Measurements from ENCODE around the gene FAIM2. TPM values are rescaled to one million over a fixed set of nuclear protein-coding genes. Genes with fewer than 3 reads are reported as not detected.

Gene FAIM2
- total and polyA plus RNA-seq, 2 donors from 2014 or later = 1.3 to 5.5 TPM

DNA sequence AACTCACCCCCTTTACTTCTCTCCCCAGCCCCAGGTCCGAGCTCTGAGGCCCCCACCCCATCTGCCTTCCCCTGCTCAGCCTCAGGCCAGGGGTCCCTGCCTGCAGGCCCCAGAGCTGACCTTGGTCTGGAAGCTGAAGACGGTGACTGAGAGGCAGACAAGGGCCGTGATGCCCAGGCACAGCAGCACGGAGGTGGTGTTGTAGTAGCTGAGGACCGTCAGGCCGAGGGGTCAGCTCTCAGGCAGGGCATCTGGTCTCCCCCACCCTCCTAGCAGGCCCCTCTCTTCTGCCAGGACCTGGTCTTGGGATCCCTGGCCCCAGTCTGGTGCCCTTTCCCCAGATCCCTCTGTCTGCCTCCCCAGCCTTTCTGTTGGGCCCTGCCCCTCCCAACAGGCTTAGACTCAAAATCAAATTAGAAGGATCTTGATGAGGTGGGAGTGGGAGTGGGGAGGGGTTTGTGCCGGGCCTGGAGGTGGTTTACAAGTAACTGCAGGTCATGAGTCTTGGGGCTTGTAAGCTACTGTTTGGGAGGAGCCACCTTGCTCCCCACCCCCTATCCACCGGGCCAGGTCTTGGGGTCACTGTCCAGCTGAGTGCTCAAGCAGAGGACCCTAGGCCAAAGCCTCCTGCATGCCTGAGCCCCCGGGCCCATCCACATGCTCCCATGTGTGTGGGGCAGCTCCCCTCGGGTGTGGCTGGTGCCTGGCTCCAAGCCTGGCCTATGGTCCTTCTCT lies 14.2 kb downstream of the FAIM2 start:
- Histone ChIP-seq H3K27ac (ENCODE audit: low read depth in 2 of 2, low read length in 2 of 2) (no peak overlapping the region), H3K4me3 (ENCODE audit: low read length in 3 of 3) (no peak overlapping the region), H3K36me3 (ENCODE audit: control insufficient read depth in 2 of 3, insufficient read depth in 3 of 3, low read length in 3 of 3) (no peaks in the 10 kb centered on the region), H3K9me3 (ENCODE audit: control insufficient read depth in 2 of 3, insufficient read depth in 1 of 3, low read length in 3 of 3) (no peaks in the 10 kb centered on the region), H3K4me1 (ENCODE audit: control insufficient read depth in 2 of 3, insufficient read depth in 2 of 3, low read depth in 1 of 3, low read length in 3 of 3) (no peaks in the 10 kb centered on the region), H3K27me3 (ENCODE audit: control insufficient read depth, insufficient read depth, low read length) (no peaks in the 10 kb centered on the region), H3K9ac (ENCODE audit: low read length in 3 of 3) (no peak overlapping the region)
- intact Hi-C loops (cut with DNase I) = no loop called here
- TF ChIP-seq, protein P1, sequence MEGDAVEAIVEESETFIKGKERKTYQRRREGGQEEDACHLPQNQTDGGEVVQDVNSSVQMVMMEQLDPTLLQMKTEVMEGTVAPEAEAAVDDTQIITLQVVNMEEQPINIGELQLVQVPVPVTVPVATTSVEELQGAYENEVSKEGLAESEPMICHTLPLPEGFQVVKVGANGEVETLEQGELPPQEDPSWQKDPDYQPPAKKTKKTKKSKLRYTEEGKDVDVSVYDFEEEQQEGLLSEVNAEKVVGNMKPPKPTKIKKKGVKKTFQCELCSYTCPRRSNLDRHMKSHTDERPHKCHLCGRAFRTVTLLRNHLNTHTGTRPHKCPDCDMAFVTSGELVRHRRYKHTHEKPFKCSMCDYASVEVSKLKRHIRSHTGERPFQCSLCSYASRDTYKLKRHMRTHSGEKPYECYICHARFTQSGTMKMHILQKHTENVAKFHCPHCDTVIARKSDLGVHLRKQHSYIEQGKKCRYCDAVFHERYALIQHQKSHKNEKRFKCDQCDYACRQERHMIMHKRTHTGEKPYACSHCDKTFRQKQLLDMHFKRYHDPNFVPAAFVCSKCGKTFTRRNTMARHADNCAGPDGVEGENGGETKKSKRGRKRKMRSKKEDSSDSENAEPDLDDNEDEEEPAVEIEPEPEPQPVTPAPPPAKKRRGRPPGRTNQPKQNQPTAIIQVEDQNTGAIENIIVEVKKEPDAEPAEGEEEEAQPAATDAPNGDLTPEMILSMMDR (IDR thresholded peaks at IDR 0.05; ENCODE audit: borderline replicate concordance, extremely low read depth, insufficient read depth) = no peak
- no peak for FAIRE-seq
- peak in 1 of 5 donors; percentile 57 for DNase-seq

DNA sequence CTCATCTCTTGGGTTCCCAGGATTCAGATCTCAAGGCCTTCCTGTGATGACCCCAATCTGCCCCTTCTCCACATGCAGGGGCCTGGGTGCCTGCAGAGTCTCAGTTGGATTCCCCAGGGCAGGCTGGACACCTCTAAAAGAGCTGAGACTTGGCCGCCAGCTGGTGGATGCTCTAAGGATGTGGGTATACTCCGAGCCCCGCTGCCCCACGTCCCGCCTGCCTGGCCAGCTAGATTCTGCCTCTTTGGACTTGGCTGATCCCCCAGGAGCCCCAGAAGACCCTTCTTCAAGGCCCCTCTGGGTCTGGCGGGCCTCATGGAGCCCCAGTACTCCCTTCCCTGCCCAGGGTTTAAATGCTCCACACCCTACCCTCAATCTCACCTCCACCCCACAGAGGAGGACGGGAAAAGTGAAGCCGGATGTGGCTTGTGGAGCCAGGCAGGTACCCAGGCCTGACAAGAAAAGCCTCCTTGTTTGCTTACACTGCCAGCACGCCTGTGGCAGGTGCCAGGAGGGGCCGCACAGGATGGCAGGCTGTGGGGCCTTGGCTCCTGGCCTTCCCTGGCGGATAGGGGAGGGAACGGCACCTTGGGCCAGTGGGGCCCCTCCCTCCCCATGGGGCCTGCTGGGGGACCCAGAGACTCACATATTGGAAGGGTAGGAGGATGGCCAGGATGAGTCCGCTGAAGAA lies 15.1 kb downstream of the FAIM2 start:
- DNase-seq (peak in 1 of 5 donors; percentile 72), FAIRE-seq (no peak)
- H3K9me3 ChIP-seq (ENCODE audit: control insufficient read depth in 2 of 3, insufficient read depth in 1 of 3, low read length in 3 of 3) = no peaks in the 10 kb centered on the region
- intact Hi-C loops (cut with DNase I) = no loop called here
- no peak overlapping the region for H3K27ac ChIP-seq (ENCODE audit: low read depth in 2 of 2, low read length in 2 of 2)
- H3K27me3 ChIP-seq (ENCODE audit: control insufficient read depth, insufficient read depth, low read length) = no peaks in the 10 kb centered on the region
- H3K4me3 ChIP-seq (ENCODE audit: low read length in 3 of 3) = no peak overlapping the region
- no peak overlapping the region for H3K9ac ChIP-seq (ENCODE audit: low read length in 3 of 3)
- H3K36me3 ChIP-seq (ENCODE audit: control insufficient read depth in 2 of 3, insufficient read depth in 3 of 3, low read length in 3 of 3) = no peaks in the 10 kb centered on the region
- TF ChIP-seq, protein P1 (IDR thresholded peaks at IDR 0.05; ENCODE audit: borderline replicate concordance, extremely low read depth, insufficient read depth) = no peak
- no peaks in the 10 kb centered on the region for H3K4me1 ChIP-seq (ENCODE audit: control insufficient read depth in 2 of 3, insufficient read depth in 2 of 3, low read depth in 1 of 3, low read length in 3 of 3)

DNA sequence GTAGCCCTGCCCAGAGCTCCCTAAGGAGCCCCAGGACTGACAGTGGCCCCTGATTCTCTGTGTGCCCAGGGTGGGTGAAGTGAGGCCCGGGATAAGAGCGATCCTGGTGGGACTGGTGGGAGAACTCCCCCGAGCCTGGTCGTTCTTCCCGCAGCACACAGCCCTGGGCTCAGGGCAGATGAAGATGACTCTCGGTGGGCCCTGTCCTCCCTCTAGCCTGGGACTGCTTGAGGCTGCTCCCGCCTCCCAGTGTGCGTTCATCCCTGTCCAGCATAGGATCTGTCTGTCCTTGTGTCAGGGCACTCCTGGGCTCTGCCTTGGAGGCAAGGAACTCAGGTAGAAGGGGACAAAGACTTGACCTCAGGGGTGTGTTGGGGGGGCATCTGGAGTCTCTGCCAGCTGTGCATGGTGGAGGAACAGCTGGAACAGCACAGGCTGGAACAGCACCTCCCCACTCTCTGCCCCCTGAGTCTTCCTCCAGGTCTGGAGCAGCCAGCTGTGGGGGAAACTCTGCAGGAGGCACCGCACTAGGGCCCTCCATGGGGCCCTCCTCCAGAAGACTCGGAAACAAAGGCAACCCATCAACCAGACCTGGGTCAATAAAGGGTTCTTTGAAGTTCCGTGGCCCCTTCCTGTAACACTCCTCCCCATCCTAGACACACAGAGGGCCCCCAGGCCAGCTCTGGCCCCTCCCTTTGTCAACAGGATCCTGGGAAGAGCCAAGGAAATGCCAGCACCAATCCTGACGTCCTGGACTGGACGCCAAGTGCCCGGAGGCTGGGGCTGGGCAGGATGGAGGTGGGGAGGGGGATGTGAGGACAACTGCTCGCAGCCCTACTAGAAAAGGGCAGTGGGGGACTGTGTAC lies 15.9 kb downstream of the FAIM2 start:
- TF ChIP-seq, protein P1 (IDR thresholded peaks at IDR 0.05; ENCODE audit: borderline replicate concordance, extremely low read depth, insufficient read depth) = no peak
- intact Hi-C loops (cut with DNase I) = no loop called here
- Histone ChIP-seq H3K27me3 (ENCODE audit: control insufficient read depth, insufficient read depth, low read length) (no peaks in the 10 kb centered on the region), H3K4me1 (ENCODE audit: control insufficient read depth in 2 of 3, insufficient read depth in 2 of 3, low read depth in 1 of 3, low read length in 3 of 3) (no peaks in the 10 kb centered on the region), H3K27ac (ENCODE audit: low read depth in 2 of 2, low read length in 2 of 2) (no peak overlapping the region), H3K9ac (ENCODE audit: low read length in 3 of 3) (no peak overlapping the region), H3K4me3 (ENCODE audit: low read length in 3 of 3) (no peak overlapping the region), H3K9me3 (ENCODE audit: control insufficient read depth in 2 of 3, insufficient read depth in 1 of 3, low read length in 3 of 3) (no peaks in the 10 kb centered on the region), H3K36me3 (ENCODE audit: control insufficient read depth in 2 of 3, insufficient read depth in 3 of 3, low read length in 3 of 3) (no peaks in the 10 kb centered on the region)
- DNase-seq (peak in 1 of 5 donors; percentile 48), FAIRE-seq (no peak)

Measured in kidney (tissue), 14 donors.